NCI-H2081 treated with DMSO at 0.1 percent for 48 hours (cell line): ENCODE data around the gene KRTAP10-1.

Experiments used
- DNase-seq: peaks from one replicate; lab custom pipeline; 2025; lab: John Stamatoyannopoulos, UW

The KRTAP10-1 gene

GRCh38 chr21:44548381-44548780 is 8.4 kb upstream of the KRTAP10-1 start:
- no peak for DNase-seq

- DNase-seq = no peak
These were observed 7.8 kb upstream of the KRTAP10-1 start for GRCh38 chr21:44547656-44548331.

- no peak for DNase-seq
These were observed 4.6 kb upstream of the KRTAP10-1 start for GRCh38 chr21:44544566-44544965.

- no peak for DNase-seq
These were observed 2.7 kb upstream of the KRTAP10-1 start for GRCh38 chr21:44542716-44543115.

- no peak for DNase-seq
These were observed 820 bp upstream of the KRTAP10-1 start for GRCh38 chr21:44540741-44541288.

GRCh38 chr21:44539046-44539445 is 949 bp downstream of the KRTAP10-1 start:
- no peak for DNase-seq

GRCh38 chr21:44537930-44538911 is 1.8 kb downstream of the KRTAP10-1 start:
- no peak for DNase-seq

- no peak for DNase-seq
These were observed 4.0 kb downstream of the KRTAP10-1 start for GRCh38 chr21:44535963-44536362.

GRCh38 chr21:44534688-44535087 is 5.3 kb downstream of the KRTAP10-1 start:
- no peak for DNase-seq

- no peak for DNase-seq
These were observed 5.9 kb downstream of the KRTAP10-1 start for GRCh38 chr21:44533891-44534627.

- no peak for DNase-seq
These were observed 6.7 kb downstream of the KRTAP10-1 start for GRCh38 chr21:44533121-44533890.

- DNase-seq = no peak
These were observed 7.3 kb downstream of the KRTAP10-1 start for GRCh38 chr21:44532712-44533111.

GRCh38 chr21:44531606-44532564 is 8.1 kb downstream of the KRTAP10-1 start:
- DNase-seq = no peak

GRCh38 chr21:44530903-44531605 is 8.9 kb downstream of the KRTAP10-1 start:
- no peak for DNase-seq

GRCh38 chr21:44530221-44530902 is 9.6 kb downstream of the KRTAP10-1 start:
- DNase-seq = no peak

GRCh38 chr21:44529503-44530125 is 10.4 kb downstream of the KRTAP10-1 start:
- DNase-seq = no peak

- DNase-seq = no peak
These were observed 11.0 kb downstream of the KRTAP10-1 start for GRCh38 chr21:44529011-44529421.

GRCh38 chr21:44528634-44528995 is 11.4 kb downstream of the KRTAP10-1 start:
- no peak for DNase-seq
